IPS-15b (cell line): ENCODE measurements around the gene CCDC74A.
"Not testable (repeated sequence)": the region's sequence is repeated elsewhere in the genome, so short reads cannot be mapped to it uniquely, and the experiment has no call there.

Experiments
- H3K27me3 ChIP-seq: one replicate; pipeline ENCODE4 v1.6.1; 2013; ENCODE audit warnings: low read length; ENCODE audit not compliant: control insufficient read depth, insufficient read depth
- H3K36me3 ChIP-seq: one replicate; pipeline ENCODE4 v1.6.1; 2013; ENCODE audit warnings: low read length; ENCODE audit not compliant: control insufficient read depth, insufficient read depth
- H3K4me1 ChIP-seq: one replicate; pipeline ENCODE4 v1.6.1; 2013; ENCODE audit warnings: mild to moderate bottlenecking, low read length; ENCODE audit not compliant: control insufficient read depth, insufficient read depth
- H3K4me3 ChIP-seq: one replicate; pipeline ENCODE4 v1.5.1; 2013; ENCODE audit warnings: low read depth, low read length
- H3K9ac ChIP-seq: one replicate; pipeline ENCODE4 v1.6.1; 2013; ENCODE audit warnings: low read depth, mild to moderate bottlenecking, low read length
- H3K9me3 ChIP-seq: one replicate; pipeline ENCODE4 v1.6.1; 2013; ENCODE audit warnings: mild to moderate bottlenecking, low read length; ENCODE audit not compliant: control insufficient read depth, insufficient read depth

CCDC74A gene

GRCh38 chr2:131490616-131491468 is 36.8 kb upstream of the CCDC74A start:
- peak overlapping the region; percentile 56 for H3K4me3 ChIP-seq
- H3K4me1 ChIP-seq, result not testable (repeated sequence)
- peak overlapping the region; percentile 24 for H3K9ac ChIP-seq

GRCh38 chr2:131491469-131491836 is 36.2 kb upstream of the CCDC74A start:
- not testable (repeated sequence) for H3K4me1 ChIP-seq

More at GRCh38 chr2:131490616-131491468, 36.8 kb upstream of the CCDC74A start:
- H3K27me3 ChIP-seq, H3K9me3 ChIP-seq, H3K36me3 ChIP-seq: not testable (repeated sequence)

GRCh38 chr2:131492015-131492417 is 35.7 kb upstream of the CCDC74A start, which contains the start of gene MZT2A:
MZT2A (minus strand) TSS chr2:131492397; CDS start chr2:131492376, 21 bp downstream.
- H3K9me3 ChIP-seq, H3K36me3 ChIP-seq, H3K27me3 ChIP-seq, H3K4me1 ChIP-seq: not testable (repeated sequence)
- Histone ChIP-seq H3K4me3 (peak within 1 kb of the TSS; percentile 96), H3K9ac (peak within 1 kb of the TSS; percentile 93)

More at GRCh38 chr2:131491469-131491836, 36.2 kb upstream of the CCDC74A start:
- Histone ChIP-seq H3K4me3 (peak overlapping the region; percentile 56), H3K9ac (peak overlapping the region; percentile 24)
- H3K27me3 ChIP-seq, H3K9me3 ChIP-seq, H3K36me3 ChIP-seq: not testable (repeated sequence)

GRCh38 chr2:131492418-131493198 is 35.1 kb upstream of the CCDC74A start:
- no peaks in the 10 kb centered on the region for H3K36me3 ChIP-seq
- H3K27me3 ChIP-seq, result no peaks in the 10 kb centered on the region
- no peaks in the 10 kb centered on the region for H3K9me3 ChIP-seq
- H3K9ac ChIP-seq, result peak overlapping the region; percentile 93
- no peaks in the 10 kb centered on the region for H3K4me1 ChIP-seq
- H3K4me3 ChIP-seq, result peak overlapping the region; percentile 96

GRCh38 chr2:131493199-131493968 is 34.3 kb upstream of the CCDC74A start:
- H3K9me3 ChIP-seq, result no peaks in the 10 kb centered on the region
- peak overlapping the region; percentile 96 for H3K4me3 ChIP-seq
- peak overlapping the region; percentile 93 for H3K9ac ChIP-seq
- H3K36me3 ChIP-seq, result peaks cover 3% of the 10 kb centered on the region
- H3K4me1 ChIP-seq, result no peaks in the 10 kb centered on the region
- no peaks in the 10 kb centered on the region for H3K27me3 ChIP-seq

GRCh38 chr2:131495506-131495905 is 32.2 kb upstream of the CCDC74A start:
- H3K9ac ChIP-seq, H3K9me3 ChIP-seq, H3K27me3 ChIP-seq, H3K4me3 ChIP-seq, H3K4me1 ChIP-seq: not testable (repeated sequence)
- peaks cover 10% of the 10 kb centered on the region for H3K36me3 ChIP-seq

GRCh38 chr2:131498321-131498973 is 29.2 kb upstream of the CCDC74A start:
- H3K9ac ChIP-seq, H3K9me3 ChIP-seq, H3K4me3 ChIP-seq, H3K4me1 ChIP-seq, H3K27me3 ChIP-seq: not testable (repeated sequence)
- H3K36me3 ChIP-seq, result peaks cover 25% of the 10 kb centered on the region

- H3K4me3 ChIP-seq, H3K9ac ChIP-seq, H3K4me1 ChIP-seq, H3K27me3 ChIP-seq, H3K9me3 ChIP-seq: not testable (repeated sequence)
- H3K36me3 ChIP-seq, result peaks cover 30% of the 10 kb centered on the region
Measured at GRCh38 chr2:131503587-131503986, 24.1 kb upstream of the CCDC74A start.

GRCh38 chr2:131504082-131504750 is 23.5 kb upstream of the CCDC74A start:
- H3K4me3 ChIP-seq, H3K4me1 ChIP-seq, H3K9me3 ChIP-seq, H3K9ac ChIP-seq, H3K27me3 ChIP-seq: not testable (repeated sequence)
- peaks cover 36% of the 10 kb centered on the region for H3K36me3 ChIP-seq

- Histone ChIP-seq H3K36me3 (peaks cover 31% of the 10 kb centered on the region), H3K4me1 (no peaks in the 10 kb centered on the region), H3K27me3 (no peaks in the 10 kb centered on the region), H3K9ac (no peak overlapping the region), H3K4me3 (no peak overlapping the region), H3K9me3 (no peaks in the 10 kb centered on the region)
Measured at GRCh38 chr2:131509615-131510014, 18.1 kb upstream of the CCDC74A start.
